DMS 273 treated with DMSO at 0.1 percent for 48 hours (cell line): ENCODE data around the gene CNKSR1.

ENCODE experiments used
- DNase-seq: peaks from one replicate; lab custom pipeline; 2025; lab: John Stamatoyannopoulos, UW

Gene CNKSR1

DNA sequence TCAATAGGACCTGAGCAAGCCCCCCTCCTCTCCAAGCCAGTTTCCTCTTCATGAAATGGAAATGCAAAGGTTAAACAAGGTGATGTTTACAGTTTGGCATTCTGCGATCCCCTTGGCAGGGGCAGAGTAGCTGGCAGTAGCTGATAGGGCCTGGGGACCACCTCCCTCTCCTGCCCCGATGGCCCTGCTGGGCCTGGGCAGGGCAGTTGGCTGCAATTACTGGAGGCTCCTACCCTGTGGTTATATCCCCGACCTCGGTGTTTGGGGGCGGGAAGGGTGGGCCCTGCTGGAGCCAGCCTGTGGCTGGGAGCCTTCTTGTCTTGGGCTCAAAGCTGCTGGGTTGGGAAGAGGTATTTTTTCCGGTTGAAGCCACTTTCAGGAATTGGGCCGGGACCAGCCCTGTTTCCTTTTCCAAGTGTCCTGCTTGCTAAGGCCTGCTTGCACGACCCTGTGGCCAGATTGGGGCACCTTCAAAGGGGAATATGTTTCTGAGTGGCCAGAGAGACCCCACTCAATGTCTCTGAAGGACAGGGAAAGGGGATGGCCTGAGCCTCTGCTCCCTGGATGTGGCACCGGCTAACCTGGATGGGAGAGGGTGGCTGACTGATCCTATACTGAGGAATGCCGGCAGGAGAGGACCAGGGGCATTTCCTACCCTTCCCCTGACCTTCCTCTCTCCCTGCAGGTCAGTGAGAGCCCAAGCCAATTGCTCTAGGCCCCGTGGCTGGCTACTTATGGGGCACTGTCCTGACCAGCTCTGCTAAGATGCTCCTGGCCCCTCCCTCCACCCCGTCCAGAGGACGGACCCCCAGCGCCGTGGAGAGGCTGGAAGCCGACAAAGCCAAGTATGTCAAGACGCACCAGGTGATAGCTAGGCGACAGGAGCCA is 16.5 kb upstream of the CNKSR1 start:
- DNase-seq, result no peak

DNA sequence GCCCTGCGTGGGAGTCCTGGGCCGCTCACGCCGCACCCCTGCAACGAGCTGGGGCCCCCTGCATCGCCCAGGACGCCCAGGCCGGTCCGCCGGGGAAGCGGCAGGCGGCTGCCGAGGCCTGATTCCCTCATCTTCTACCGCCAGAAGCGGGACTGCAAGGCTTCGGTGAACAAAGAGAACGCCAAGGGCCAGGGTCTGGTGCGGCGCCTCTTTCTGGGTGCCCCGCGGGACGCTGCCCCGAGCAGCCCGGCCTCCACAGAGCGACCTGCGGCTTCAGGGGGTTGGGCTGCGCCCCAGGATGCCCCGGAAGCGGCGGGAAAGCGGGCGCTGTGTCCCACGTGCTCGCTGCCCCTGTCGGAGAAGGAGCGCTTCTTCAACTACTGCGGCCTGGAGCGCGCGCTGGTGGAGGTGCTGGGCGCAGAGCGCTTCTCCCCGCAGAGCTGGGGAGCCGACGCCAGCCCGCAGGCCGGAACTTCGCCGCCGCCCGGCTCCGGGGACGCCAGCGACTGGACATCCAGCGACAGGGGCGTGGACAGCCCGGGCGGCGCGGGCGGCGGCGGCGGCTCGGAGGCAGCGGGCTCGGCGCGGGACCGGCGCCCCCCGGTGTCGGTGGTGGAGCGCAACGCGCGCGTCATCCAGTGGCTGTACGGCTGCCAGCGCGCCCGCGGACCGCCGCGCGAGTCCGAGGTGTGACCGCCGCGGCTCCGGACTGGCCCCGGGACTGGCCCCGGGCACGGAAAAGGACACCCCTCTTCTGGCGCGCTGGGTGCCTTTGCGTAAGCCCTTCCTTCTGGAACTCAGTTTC is 15.7 kb upstream of the CNKSR1 start:
- DNase-seq, result no peak

DNA sequence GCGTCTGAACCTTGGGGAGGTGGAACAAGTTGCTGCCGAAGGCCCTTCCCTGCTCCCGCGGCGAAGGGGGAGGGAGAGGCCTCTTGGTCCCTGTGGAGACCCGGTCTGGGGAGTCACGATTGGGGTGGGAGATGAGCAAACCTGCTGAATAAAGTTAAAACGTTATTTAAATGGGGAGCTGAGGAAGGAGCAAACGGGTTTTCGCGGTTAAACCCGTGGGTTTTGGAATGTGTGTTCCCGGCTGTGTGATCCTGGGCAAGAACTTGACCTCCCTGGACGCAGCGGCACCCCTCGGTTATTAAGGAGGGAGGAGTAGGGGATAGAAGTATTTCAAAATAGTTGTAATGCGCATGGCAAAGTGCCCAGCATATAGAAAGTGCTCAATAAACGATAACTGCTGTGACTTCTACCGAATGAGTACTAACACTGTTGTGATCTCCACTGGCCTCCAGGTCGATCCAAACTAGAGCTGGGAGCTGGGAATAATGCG is 15.0 kb upstream of the CNKSR1 start:
- no peak for DNase-seq

DNA sequence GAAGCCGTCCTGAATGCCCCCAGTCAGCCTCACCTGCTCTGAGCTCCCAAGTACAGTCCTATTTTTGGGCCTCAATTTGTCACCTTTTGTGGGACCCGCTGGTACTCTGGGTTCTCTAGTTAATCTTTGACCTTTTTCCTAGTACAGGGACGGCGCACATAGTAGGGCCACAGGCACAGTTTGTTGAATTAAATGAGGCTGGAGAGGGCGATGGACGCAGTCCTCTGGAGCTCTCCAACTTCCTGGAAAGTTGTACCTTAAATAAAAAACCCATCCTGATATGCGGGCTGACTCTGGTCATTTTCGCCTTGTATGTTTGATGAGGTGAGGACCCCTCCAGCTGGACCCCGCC is 13.6 kb upstream of the CNKSR1 start:
- DNase-seq, result no peak

DNA sequence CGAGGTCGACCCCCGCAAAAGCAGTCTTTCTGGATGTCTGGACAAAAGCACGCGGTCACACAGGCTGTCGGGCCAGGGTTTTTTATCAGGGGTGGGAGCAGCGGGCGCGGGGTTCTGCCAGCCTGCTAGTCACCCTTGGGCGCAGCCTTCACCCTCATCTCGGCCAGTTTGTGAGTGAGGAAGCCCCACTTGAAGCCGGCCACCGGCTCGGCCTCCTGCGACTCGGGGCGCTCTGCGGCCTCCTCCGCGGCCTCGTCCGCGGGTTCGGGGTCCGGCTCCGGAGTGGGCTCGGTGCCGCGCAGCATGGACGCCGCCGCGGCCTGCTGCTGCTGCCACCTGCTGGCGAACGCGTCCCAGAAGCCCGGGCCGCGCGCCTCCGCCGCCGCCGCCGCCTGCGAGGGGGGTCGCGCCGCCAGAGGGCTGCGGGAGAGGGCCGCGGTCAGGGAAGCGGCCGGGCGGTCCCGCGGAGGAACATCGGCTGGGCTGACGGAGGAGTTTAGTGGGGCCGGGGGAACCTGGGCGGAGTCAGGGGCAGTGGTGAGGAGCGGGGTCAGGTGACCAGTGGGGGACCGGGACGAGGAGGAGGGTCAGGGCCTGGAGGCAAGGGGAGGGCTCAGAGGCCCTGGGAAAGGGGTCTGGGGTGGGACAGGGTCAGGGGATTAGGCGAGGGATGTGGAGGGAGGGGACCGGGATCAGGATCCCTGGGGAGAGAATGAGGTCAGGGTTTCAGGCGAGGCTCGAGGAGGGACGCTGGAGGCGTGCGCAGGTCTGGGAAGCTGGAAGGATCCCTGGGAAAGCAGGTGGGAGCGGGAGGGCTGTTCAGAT is 13.0 kb upstream of the CNKSR1 start:
- DNase-seq, result no peak

DNA sequence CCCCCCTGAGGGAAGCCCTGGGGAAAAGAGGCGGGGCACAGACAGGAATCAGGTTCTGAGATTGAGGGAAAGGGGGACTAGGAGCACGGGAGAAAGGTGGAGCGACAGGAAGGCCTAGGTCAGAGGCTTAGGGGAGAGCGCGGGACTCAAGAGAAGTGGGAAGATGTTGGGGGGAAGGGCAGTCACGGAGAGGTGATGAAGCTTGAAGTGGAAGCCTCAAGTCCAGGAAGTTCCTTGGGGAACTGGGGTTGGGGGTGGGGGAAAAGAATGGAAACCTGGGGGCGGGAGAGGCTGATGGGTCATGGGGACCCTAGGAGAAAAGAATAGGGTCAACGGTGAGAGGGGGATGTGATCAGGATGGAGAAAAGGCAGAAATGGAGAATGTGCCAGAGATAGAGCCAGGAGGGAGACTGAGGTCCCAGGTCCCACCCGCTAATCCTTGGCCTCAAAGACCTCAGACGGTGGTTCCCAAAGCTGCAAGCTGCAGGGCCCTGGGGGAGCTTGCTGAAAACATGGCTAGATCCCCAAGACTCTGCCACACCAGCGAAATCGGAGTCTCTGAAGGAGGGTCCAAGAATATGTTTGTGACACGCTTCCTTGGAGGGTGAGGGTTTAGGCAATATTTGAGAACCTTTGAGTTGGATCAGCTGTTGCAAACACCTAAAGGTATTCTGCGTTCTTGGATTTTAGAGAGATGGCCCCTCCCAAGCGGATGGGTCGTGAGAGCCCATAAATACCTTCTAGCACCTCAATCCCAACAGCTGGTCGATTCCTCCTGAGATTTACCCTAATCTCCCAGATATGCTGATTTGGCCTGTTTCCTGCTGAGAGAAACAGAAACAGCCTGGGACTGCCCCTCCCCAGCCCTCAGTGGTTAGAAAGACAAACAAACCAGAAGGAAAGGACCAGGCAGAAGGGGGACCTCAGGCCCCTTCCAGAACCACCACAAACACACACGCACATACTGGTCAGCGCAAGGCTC is 12.1 kb upstream of the CNKSR1 start:
- DNase-seq, result no peak

DNA sequence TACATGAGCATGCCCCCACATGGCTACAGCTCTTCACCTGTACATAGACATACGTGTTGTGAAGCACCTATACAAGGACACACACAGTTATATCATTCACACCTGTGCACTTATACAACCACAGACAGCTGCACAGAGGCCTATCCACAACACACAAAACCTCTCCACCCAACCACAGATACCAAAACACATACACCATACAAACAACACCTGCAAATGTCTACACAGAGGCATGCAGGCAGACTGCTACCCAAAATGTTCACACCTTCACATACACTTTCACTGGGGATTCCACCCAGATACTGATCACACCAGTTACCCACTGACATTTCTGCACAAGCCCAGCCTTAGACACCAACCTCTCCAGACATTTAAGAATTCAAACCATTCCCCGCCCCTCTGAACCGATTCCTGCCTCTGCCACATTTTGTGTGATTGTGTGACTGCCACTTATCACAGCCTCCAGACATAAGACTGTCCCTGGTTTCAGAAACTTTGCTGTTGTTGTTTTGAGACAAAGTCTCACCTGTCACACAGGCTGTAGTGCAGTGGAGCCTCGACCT is 10.5 kb upstream of the CNKSR1 start:
- DNase-seq, result no peak

DNA sequence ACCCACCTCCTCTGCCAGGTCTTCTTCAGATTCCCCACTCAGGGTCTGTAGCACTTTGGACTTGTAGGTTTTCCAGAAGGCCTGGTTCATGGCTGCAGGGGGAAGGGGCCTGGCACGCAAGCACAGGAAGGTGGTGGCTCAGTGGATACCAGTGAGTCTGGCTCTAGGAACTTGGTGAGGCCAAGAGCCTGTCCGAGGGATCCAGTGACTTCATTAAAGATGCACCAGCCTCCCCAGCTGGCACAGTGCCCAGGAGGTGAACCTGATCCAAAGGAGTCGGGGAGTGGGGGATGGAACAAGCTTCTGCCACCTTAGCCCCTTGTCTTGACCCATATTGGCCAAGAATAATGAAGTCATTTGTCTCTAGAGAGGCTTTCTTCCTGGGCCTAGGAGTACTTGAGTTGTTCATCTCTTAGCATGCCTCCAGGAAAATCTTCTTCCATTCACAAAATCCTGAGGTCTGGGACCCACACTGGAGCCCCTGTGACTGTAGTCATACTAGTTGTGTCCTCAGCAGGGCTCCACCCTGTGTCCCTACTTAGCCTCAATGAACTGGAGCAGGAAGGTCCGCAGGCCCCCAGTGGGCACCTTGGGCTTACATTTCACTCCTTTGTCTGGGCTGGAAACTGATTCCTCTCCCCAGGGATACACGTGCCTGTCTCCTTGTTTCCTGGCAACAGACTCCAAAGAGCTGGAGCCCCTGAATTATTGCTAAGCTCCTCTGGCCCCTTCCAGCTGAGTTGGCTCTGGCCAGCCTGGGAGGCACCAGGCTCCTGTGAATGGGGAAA is 8.7 kb upstream of the CNKSR1 start, which contains the start of gene C1orf232:
TSS of gene C1orf232 (minus strand) at position 554 of the 788 bp plus-strand sequence. CDS start at position 90, 464 bp downstream.
- DNase-seq, result peak; percentile 31

DNA sequence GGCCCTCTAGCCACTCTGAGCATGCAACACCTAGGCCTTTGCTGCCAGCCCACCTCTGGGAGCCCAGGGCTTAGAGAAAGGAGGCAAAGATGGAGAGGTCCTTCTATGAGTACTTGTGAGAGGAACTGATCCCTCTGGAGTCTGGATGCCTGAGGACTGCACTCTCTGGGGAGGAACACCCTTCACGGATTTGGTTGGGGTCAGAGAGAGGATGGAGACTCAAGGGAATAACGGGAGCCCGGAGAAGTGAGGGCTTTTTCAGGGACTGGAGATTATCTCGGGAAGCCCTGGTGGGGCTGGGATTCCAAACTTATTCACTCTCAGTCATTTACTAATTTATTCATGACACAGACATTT is 8.1 kb upstream of the CNKSR1 start:
- no peak for DNase-seq

DNA sequence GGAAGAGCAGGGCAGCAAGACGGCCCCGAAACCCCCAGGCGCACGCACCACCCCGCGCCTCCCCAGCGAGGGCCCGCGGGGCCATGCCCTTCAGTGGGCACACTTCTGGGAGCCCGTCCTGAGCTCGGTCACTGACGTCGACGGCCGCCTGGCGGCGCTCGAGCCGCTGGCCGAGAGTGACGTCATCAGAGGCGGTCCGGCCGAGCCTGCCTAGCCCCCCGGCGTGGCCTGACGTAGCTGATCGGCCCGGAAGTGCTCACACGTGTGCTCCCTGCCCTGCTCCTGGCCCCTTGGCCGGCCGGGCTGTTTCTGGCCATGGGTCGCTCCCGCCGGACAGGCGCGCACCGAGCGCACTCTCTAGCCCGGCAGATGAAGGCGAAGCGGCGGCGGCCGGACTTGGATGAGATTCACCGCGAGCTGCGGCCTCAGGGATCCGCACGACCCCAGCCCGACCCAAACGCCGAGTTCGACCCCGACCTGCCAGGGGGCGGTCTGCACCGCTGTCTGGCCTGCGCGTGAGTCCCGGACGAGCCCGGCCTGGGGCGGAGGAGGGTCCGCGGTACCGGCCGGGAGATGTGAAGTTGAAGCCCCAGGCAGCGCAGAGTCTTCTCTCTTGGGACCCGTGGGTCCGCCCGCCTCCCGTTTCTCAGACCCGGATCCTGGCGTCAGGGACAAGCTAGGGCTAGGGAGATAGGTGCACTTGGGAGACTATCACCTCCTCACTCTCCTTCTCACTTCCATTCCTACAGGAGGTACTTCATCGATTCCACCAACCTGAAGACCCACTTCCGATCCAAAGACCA is 7.4 kb upstream of the CNKSR1 start, which contains the start of gene ZNF593:
TSS of gene ZNF593 (plus strand) at position 240 of the 803 bp plus-strand sequence. CDS start at position 316, 76 bp downstream.
- peak; percentile 53 for DNase-seq

DNA sequence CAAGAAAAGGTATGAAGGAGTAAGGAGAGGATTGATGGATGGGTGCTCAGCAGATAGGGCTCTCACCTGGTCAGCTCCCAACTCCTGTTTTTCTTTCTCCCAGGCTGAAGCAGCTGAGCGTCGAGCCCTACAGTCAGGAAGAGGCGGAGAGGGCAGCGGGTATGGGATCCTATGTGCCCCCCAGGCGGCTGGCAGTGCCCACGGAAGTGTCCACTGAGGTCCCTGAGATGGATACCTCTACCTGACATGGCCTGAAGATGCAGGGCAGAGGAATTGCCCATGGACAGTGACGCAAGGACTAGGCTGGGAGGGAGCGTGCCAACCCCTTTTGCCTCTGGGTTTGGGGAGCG is 6.8 kb upstream of the CNKSR1 start:
- no peak for DNase-seq

DNA sequence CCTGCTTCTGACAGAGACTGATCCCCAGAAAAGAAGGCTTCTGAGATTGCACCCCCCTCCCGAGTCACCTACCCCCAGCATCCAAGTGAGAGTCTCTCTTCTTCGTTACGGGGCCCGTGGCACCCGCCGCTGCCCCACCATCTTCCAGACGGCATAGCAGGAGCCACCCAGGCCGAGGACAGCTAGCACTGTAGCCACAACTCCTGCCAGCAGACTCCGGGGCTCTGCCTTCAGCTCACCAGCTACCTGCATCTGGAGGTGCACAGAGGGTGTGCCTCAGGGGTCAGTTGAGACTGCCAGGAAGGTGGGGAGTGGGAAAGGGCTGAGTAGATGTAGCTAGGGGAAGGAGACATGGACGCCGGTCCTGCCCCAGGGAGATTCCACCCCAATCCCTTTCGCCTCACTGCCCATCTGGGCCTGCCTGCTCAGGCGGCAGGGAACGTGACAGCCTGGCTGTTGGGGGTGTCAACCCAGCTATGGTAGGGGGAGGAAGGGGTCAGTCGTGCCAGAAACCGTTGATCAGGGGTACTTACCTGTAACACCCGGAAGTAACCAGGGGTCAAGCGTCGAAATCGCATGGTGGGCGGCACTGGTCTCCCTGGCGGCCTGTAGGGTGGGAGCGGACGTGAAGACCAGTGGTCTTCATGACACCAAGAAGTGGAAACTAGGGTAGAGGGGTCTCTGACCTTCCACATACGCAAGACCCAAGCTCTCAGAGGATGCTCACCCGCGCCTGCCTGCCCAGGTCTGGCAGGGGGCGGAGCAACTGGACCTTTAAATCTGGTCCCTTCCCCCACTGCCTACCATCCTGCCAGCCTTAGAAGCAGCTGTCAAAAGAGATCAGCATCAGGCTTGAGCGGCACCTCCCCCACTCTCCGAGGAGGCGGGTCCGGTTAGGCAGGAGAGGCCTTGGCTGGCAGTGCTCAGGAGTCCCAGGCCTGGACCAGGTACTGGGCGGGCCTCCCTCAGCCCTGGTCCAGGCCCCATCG is 5.9 kb upstream of the CNKSR1 start, which contains the start of gene ZNF593OS:
TSS of gene ZNF593OS (minus strand) at position 749 of the 989 bp plus-strand sequence. CDS start at position 578, 171 bp downstream.
- no peak for DNase-seq

DNA sequence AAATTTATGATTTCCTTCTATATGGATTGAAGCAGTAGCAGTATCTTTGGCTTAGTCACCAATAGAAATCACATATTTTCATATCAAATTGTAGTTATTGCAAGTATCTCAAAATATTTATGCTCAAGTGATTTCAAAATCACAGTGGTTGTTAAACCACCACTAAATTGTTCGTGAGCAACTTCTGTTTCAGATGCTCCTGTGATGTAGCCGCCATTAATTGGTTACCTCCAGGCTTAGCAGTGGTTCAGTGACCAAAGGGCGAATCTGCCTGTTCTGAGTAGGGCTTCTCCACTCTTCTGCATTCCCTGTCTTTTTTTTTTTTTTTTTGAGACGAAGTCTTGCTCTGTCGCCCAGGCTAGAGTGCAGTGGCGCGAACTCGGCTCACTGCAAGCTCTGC is 1.9 kb upstream of the CNKSR1 start:
- no peak for DNase-seq

DNA sequence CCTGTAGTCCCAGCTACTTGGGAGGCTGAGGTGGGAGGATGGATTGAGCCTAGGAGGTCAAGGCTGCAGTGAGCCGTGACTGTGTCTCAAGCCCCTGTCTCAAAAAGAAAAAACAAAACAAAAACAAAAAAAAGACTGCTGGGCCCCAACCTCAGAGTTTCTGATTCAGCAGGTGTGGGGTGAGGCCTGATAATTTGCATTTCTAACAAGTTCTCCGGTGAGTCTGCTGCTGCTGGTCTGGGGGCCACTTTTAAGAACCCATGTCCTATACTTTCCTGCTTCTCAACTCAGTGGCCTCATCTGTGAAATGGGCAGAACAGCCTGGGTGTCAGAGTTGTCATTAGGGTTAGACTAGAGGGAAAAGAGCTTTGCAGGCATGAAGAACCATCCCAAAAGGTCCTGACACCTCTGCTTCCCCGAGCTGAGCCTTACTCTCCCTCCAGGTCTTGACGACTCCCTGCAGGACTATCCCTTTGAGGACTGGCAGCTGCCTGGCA is 2.8 kb downstream of the CNKSR1 start:
- no peak for DNase-seq

DNA sequence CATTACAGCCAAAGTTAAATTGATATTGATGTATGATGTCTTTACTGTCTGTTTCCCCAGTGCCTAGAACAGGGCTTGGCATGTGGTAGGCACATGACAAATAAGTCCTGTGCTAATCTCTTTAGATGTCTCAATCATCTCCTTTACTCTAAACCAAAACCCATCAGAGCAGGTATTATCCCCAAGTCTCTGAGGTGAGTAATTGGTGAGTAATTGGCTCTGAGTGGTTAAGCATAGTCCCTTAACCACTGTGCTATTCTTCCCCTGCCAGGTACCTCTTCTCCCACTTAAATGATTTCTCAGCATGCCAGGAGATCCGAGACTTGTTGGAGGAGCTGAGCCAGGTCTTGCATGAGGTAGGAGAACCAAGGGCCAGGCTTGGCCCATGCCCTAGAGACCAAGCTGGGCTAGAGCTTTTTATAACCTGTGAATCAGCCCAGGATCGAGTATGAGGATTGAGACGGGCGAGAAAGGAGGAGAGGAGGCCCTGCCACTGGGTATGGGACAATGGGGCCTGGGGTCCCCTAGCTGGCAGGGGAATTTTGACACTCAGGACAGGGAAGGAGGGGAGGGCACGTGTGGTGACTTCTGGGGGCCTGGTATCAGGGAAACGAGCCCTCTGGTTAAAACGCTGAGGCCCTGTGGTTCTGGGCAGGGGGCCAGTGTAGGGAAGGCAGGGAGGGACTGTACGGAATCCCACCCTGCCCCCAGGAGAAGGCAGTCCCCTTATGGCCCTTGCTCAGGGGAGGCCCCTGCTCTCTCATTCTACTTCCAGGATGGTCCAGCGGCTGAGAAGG is 4.5 kb downstream of the CNKSR1 start:
- DNase-seq, result no peak

DNA sequence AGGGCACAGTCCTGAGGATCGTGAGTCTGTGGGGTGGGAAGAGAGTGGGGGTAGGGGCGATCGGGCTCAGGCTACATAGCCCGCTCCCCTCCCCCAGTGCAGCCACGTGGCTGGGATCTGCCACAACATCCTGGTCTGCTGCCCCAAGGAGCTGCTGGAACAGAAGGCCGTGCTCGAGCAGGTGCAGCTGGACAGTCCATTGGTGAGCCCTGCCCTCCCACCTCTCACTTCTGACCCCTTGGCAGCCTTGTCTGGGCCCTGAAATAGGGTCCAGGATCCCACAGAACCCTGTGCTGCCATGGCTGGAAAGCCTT is 5.0 kb downstream of the CNKSR1 start:
- no peak for DNase-seq

DNA sequence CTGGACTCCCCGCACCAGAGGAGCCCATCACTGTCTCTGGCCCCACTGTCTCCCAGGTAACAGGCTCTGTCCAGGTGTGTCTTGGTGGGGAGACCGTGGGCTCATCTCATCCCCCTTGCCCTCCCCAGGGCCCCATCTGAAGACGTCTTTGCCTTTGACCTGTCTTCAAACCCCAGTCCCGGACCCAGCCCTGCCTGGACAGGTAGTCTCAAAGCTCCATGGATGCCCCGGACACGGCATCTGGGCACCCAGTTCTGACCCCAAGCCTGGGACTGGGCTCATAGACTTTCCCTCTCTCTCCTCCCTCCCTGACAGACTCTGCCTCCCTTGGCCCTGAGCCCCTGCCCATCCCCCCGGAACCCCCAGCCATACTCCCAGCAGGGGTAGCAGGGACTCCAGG is 6.8 kb downstream of the CNKSR1 start:
- DNase-seq, result no peak
